DMS79 treated with DMSO at 0.1 percent for 48 hours (cell line): ENCODE results near the gene POLR1H.
A peak's percentile ranks its signal among the peaks of the same experiment; 100 is the strongest.
"Not testable (repeated sequence)": the region's sequence is repeated elsewhere in the genome, so short reads cannot be mapped to it uniquely, and the experiment has no call there.

Source experiments
- DNase-seq: peaks from one replicate; lab custom pipeline; 2025; lab: John Stamatoyannopoulos, UW

Gene POLR1H

GRCh38 chr6:30061092-30061857 is at the start of gene POLR1H:
Gene POLR1H (plus strand): TSS chr6:30061265. CDS start chr6:30061525, 260 bp downstream.
- peak; percentile 96 for DNase-seq

- DNase-seq, result no peak
Observed at GRCh38 chr6:30013291-30013922, 47.7 kb upstream of the POLR1H start.

GRCh38 chr6:30019819-30020218 is 41.2 kb upstream of the POLR1H start:
- DNase-seq, result no peak

- no peak for DNase-seq
Observed at GRCh38 chr6:30020626-30021025, 40.4 kb upstream of the POLR1H start.

GRCh38 chr6:30022189-30022588 is 38.9 kb upstream of the POLR1H start:
- DNase-seq, result no peak

GRCh38 chr6:30022712-30023111 is 38.4 kb upstream of the POLR1H start:
- DNase-seq, result not testable (repeated sequence)

- DNase-seq, result no peak
Observed at GRCh38 chr6:30025186-30025585, 35.9 kb upstream of the POLR1H start.

GRCh38 chr6:30029588-30029987 is 31.5 kb upstream of the POLR1H start:
- DNase-seq, result no peak

GRCh38 chr6:30031381-30031780 is 29.7 kb upstream of the POLR1H start:
- no peak for DNase-seq

GRCh38 chr6:30033440-30033839 is 27.6 kb upstream of the POLR1H start:
- DNase-seq, result not testable (repeated sequence)

- no peak for DNase-seq
Observed at GRCh38 chr6:30035784-30036183, 25.3 kb upstream of the POLR1H start.

- no peak for DNase-seq
Observed at GRCh38 chr6:30037182-30037788, 23.8 kb upstream of the POLR1H start.

- no peak for DNase-seq
Observed at GRCh38 chr6:30041221-30041620, 19.8 kb upstream of the POLR1H start.

- no peak for DNase-seq
Observed at GRCh38 chr6:30041821-30042220, 19.2 kb upstream of the POLR1H start.

- DNase-seq, result no peak
Observed at GRCh38 chr6:30042476-30042875, 18.6 kb upstream of the POLR1H start.

GRCh38 chr6:30042914-30043313 is 18.2 kb upstream of the POLR1H start:
- DNase-seq, result no peak

GRCh38 chr6:30043744-30044143 is 17.3 kb upstream of the POLR1H start:
- DNase-seq, result no peak

GRCh38 chr6:30044630-30045029 is 16.4 kb upstream of the POLR1H start:
- no peak for DNase-seq

GRCh38 chr6:30047220-30047619 is 13.8 kb upstream of the POLR1H start:
- no peak for DNase-seq

- no peak for DNase-seq
Observed at GRCh38 chr6:30053682-30054081, 7.4 kb upstream of the POLR1H start.

GRCh38 chr6:30055513-30055912 is 5.6 kb upstream of the POLR1H start:
- no peak for DNase-seq

GRCh38 chr6:30060606-30061091 is 416 bp upstream of the POLR1H start:
- no peak for DNase-seq

- no peak for DNase-seq
Observed at GRCh38 chr6:30061858-30062458, 893 bp downstream of the POLR1H start.
